A172 (cell line): Measurements from ENCODE around the gene GPR183. TPM values are rescaled to one million over a fixed set of nuclear protein-coding genes. Genes with fewer than 3 reads are reported as not detected.

Source experiments
- DNase-seq: peaks from one replicate; pipeline ENCODE4 v3.0.0-alpha.2; 2015; ENCODE audit warnings: low spot score
- total RNA-seq: library from RNA; depleted of rRNA; stranded (reverse); fragments of >200 nt; shearing (Covaris generic); gene quantifications from 2 replicates; pipeline ENCODE4 v1.2.3, GENCODE V29; 2014

The GPR183 gene
- total RNA-seq, 1 experiment from 2014 or later, result not detected

GRCh38 chr13:99339230-99339721 is 32.1 kb upstream of the GPR183 start:
- no peak for DNase-seq

GRCh38 chr13:99335603-99336002 is 28.4 kb upstream of the GPR183 start:
- no peak for DNase-seq

GRCh38 chr13:99335087-99335486 is 27.9 kb upstream of the GPR183 start:
- DNase-seq, result no peak

GRCh38 chr13:99334221-99334620 is 27.0 kb upstream of the GPR183 start:
- no peak for DNase-seq

GRCh38 chr13:99332456-99332855 is 25.3 kb upstream of the GPR183 start:
- DNase-seq, result no peak

- DNase-seq, result no peak
Observed at GRCh38 chr13:99331881-99332293, 24.7 kb upstream of the GPR183 start.

- DNase-seq, result no peak
Observed at GRCh38 chr13:99330942-99331341, 23.7 kb upstream of the GPR183 start.

GRCh38 chr13:99329477-99329876 is 22.3 kb upstream of the GPR183 start:
- DNase-seq, result no peak

GRCh38 chr13:99327761-99328160 is 20.6 kb upstream of the GPR183 start:
- no peak for DNase-seq

- DNase-seq, result no peak
Observed at GRCh38 chr13:99327126-99327525, 19.9 kb upstream of the GPR183 start.

- no peak for DNase-seq
Observed at GRCh38 chr13:99326012-99326411, 18.8 kb upstream of the GPR183 start.

GRCh38 chr13:99323488-99323887 is 16.3 kb upstream of the GPR183 start:
- peak; percentile 51 for DNase-seq

- DNase-seq, result peak; percentile 86
Observed at GRCh38 chr13:99322297-99323103, 15.3 kb upstream of the GPR183 start.

GRCh38 chr13:99321709-99322108 is 14.5 kb upstream of the GPR183 start:
- no peak for DNase-seq

GRCh38 chr13:99320693-99321481 is 13.7 kb upstream of the GPR183 start:
- DNase-seq, result peak; percentile 65

GRCh38 chr13:99316657-99317256 is 9.6 kb upstream of the GPR183 start:
- DNase-seq, result no peak

- DNase-seq, result no peak
Observed at GRCh38 chr13:99316224-99316623, 9.0 kb upstream of the GPR183 start.

GRCh38 chr13:99315186-99315585 is 8.0 kb upstream of the GPR183 start:
- no peak for DNase-seq

GRCh38 chr13:99314640-99315176 is 7.5 kb upstream of the GPR183 start:
- peak; percentile 42 for DNase-seq

GRCh38 chr13:99313941-99314340 is 6.7 kb upstream of the GPR183 start:
- DNase-seq, result no peak

- no peak for DNase-seq
Observed at GRCh38 chr13:99313501-99313900, 6.3 kb upstream of the GPR183 start.

- no peak for DNase-seq
Observed at GRCh38 chr13:99312493-99312883, 5.3 kb upstream of the GPR183 start.
